HK-2 (cell line): ENCODE results near the gene GDPD5.
A peak's percentile ranks its signal among the peaks of the same experiment; 100 is the strongest.

Experiments used
- DNase-seq: peaks from one replicate; pipeline ENCODE4 v3.0.0-alpha.2; 2018; ENCODE audit not compliant: unreplicated experiment

GDPD5 gene

GRCh38 chr11:75445315-75445953, 80.3 kb downstream of the GDPD5 start:
- peak; percentile 55 for DNase-seq

- DNase-seq = no peak
Observed at GRCh38 chr11:75443043-75443442, 82.7 kb downstream of the GDPD5 start.

- no peak for DNase-seq
Observed at GRCh38 chr11:75442161-75442885, 83.4 kb downstream of the GDPD5 start.

GRCh38 chr11:75441804-75442132, 84.0 kb downstream of the GDPD5 start:
- no peak for DNase-seq

GRCh38 chr11:75440960-75441803, 84.6 kb downstream of the GDPD5 start:
- no peak for DNase-seq

GRCh38 chr11:75439495-75440120, 86.1 kb downstream of the GDPD5 start:
- no peak for DNase-seq

- no peak for DNase-seq
Observed at GRCh38 chr11:75439026-75439425, 86.7 kb downstream of the GDPD5 start.

- no peak for DNase-seq
Observed at GRCh38 chr11:75437966-75438659, 87.6 kb downstream of the GDPD5 start.

GRCh38 chr11:75436806-75437205, 88.9 kb downstream of the GDPD5 start:
- DNase-seq = no peak

- DNase-seq = no peak
Observed at GRCh38 chr11:75435571-75435925, 90.2 kb downstream of the GDPD5 start.

GRCh38 chr11:75434886-75435570, 90.7 kb downstream of the GDPD5 start:
- DNase-seq = no peak

GRCh38 chr11:75434051-75434450, 91.7 kb downstream of the GDPD5 start:
- no peak for DNase-seq

GRCh38 chr11:75433443-75433842, 92.3 kb downstream of the GDPD5 start:
- no peak for DNase-seq

- no peak for DNase-seq
Observed at GRCh38 chr11:75432911-75433321, 92.8 kb downstream of the GDPD5 start, which contains the start of gene KLHL35. Gene KLHL35 (minus strand): TSS chr11:75433203. CDS start chr11:75430629, 2,574 bp downstream.

GRCh38 chr11:75431533-75432525, 93.9 kb downstream of the GDPD5 start:
- DNase-seq = no peak

- DNase-seq = peak; percentile 22
Observed at GRCh38 chr11:75430714-75431532, 94.8 kb downstream of the GDPD5 start.

- DNase-seq = peak; percentile 85
Observed at GRCh38 chr11:75429902-75430713, 95.6 kb downstream of the GDPD5 start.

- no peak for DNase-seq
Observed at GRCh38 chr11:75429641-75429901, 96.2 kb downstream of the GDPD5 start.
